Medulla oblongata (tissue), 1 donor: Measurements from ENCODE around the gene ZNF587.
A peak's percentile ranks its signal among the peaks of the same experiment; 100 is the strongest.
"Not testable (repeated sequence)": the region's sequence is repeated elsewhere in the genome, so short reads cannot be mapped to it uniquely, and the experiment has no call there.

Experiments used
- DNase-seq: peaks from one replicate; pipeline ENCODE4 v3.0.0-alpha.2; 2015; ENCODE audit errors: extremely low spot score

Gene ZNF587

DNA sequence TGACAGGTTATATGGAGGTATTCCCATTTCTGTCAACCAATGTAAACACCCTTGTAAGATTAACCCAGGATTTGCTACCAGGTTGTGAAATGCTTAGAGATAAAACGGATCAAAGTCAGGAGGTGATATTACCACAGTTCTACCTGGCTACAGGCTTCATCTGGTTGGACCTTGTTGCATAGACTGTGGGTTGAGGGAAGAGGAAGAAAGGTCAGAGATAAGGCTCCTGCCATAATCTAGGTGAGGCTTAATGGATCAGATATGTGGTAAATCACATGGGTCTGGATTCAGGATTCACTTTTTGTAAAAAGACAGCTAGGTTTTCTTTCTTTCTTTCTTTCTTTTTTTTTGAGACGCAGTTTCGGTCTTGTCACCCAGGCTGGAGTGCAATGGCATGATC lies 28.2 kb upstream of the ZNF587 start:
- DNase-seq = not testable (repeated sequence)

DNA sequence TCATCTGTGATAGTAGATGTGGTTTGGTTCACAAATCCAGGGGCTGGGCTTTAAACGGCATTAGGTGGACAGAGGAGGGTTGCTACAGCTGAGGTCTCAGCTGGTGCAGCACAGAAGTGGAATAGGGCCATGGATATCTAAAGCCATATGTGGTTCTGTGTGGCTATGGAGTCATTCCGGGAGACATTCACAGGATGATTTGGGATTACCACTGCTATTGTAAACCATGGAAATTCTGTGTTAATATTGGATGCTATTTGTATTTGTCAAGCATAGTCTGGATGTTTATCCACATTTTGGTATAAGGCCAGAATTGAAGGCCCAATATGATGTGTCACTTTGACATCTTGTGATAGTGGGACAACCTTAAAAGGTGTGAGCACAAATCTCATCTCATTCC lies 26.5 kb upstream of the ZNF587 start:
- not testable (repeated sequence) for DNase-seq

DNA sequence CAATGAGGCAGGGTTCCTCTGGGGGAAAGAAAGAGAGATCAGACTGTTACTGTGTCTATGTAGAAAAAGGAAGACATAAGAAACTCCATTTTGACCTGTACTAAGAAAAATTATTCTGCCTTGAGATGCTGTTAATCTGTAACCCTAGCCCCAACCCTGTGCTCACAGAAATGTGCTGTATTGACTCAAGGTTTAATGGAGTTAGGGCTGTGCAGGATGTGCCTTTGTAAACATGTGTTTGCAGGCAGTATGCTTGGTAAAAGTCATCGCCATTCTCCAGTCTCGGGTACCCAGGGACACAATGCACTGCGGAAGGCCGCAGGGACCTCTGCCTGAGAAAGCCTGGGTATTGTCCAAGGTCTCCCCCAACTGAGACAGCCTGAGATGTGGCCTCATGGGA lies 26.1 kb upstream of the ZNF587 start:
- not testable (repeated sequence) for DNase-seq

DNA sequence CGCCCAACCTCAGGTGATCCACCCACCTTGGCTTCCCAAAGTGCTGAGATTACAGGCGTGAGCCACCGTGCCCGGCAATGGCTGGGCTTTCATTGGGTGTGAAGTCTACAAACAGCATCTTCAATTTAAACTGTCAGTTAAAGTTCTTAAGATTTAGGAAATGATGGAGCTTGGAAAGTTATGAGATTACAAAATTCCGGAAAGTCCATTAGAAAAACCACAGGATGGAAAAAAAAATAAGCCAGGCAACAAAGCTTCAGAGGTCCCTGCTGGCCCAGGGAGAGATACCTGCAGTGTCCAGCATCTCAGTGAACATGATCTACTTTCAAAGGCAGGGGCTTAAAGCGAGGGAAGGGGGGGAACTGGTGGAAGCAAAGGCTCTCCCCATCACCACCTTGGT lies 24.1 kb upstream of the ZNF587 start:
- DNase-seq = no peak

GRCh38 chr19:57829316-57829715 lies 20.3 kb upstream of the ZNF587 start:
- DNase-seq = no peak

DNA sequence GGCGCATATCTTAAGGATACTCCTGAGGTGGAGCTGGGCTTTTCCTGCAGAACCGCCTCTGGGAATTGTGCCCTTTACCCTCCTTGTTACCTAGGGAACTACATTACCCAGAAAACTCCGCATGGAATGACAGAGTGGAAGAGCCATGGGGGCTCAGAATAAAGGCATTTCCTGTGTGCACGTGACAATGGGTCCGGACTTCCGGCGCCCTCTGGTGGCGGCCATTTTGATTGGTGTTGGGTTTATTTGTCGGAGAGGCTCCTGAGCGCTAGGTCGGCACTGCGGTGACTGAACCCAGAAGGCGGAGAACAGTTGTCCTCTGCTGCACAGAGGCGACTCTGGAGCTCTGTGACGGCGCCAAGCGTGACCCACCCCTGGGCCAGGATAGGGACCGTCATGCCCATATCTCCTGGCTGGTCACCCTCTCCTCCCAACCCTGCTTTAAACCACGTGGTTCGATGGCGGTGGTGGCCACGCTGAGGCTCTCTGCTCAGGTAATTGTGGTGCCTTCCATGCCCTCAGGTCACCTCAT lies 19.5 kb upstream of the ZNF587 start, which contains the start of gene ZNF587B:
Gene ZNF587B (plus strand): TSS at position 229 of the 532 bp plus-strand sequence. CDS start 230 bp downstream, at position 459.
- peak; percentile 51 for DNase-seq

- not testable (repeated sequence) for DNase-seq
These were observed 12.7 kb upstream of the ZNF587 start for GRCh38 chr19:57836991-57837390.

- DNase-seq = not testable (repeated sequence)
These were observed 11.0 kb upstream of the ZNF587 start for GRCh38 chr19:57838622-57839191.

GRCh38 chr19:57841122-57841763 lies 8.4 kb upstream of the ZNF587 start:
- DNase-seq = no peak

- not testable (repeated sequence) for DNase-seq
These were observed 2.5 kb upstream of the ZNF587 start for GRCh38 chr19:57847164-57847563.

GRCh38 chr19:57849162-57849665 lies 445 bp upstream of the ZNF587 start:
- DNase-seq = not testable (repeated sequence)

DNA sequence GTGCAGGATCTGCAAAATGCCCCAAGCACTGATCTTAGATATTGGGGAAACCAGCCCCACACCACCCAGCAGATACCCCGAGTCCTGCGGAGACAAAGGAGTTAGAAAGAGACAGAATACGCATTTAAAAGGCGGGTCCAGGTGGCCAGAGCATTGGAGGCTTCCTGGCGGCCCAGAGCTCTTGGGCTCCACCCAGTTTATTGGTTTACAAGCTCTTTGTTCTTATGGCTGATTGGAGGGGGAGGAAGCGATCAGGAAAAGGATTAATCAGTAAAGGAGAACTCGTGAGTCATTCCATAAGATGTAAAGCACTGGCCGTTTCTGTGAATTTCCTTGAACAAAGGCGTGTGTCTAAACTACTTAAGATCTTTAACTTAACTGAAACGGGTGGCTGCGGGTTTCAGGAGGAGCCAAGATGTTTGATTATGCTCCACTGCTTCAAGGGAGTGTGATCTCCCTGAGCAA lies 926 bp downstream of the ZNF587 start:
- no peak for DNase-seq

DNA sequence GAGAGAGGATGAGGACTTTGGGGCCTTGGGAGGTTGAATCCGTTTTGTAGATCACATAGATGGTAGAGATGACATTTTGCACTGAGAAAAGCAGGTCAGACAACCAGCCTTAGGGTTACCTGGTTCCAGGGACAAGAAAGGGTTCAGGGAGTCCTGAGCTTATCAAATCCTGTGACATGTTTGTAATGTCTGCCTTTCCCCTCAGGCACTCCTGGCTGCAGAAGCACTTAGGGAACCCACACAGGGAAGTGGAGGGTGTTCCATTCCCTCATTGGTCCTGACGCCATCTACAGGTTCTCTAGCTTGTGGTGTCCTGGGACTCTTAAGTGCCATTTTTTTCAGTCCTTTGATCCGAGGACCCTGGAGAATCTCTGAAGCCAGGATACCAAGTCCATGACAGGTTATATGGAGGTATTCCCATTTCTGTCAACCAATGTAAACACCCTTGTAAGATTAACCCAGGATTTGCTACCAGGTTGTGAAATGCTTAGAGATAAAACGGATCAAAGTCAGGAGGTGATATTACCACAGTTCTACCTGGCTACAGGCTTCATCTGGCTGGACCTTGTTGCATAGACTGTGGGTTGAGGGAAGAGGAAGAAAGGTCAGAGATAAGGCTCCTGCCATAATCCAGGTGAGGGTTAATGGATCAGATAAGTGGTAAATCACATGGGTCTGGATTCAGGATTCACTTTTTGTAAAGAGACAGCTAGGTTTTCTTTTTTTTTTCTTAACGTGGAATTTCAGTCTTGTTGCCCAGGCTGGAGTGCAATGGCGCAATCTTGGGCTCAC lies 2.3 kb downstream of the ZNF587 start:
- DNase-seq = not testable (repeated sequence)

DNA sequence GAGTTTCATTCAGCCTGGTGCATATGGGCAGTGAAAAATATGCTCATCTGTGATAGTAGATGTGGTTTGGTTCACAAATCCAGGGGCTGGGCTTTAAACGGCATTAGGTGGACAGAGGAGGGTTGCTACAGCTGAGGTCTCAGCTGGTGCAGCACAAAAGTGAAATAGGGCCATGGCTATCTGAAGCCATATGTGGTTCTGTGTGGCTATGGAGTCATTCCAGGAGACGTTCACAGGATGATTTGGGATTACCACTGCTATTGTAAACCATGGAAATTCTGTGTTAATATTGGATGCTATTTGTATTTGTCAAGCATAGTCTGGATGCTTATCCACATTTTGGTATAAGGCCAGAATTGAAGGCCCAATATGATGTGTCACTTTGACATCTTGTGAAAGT lies 4.5 kb downstream of the ZNF587 start:
- not testable (repeated sequence) for DNase-seq

DNA sequence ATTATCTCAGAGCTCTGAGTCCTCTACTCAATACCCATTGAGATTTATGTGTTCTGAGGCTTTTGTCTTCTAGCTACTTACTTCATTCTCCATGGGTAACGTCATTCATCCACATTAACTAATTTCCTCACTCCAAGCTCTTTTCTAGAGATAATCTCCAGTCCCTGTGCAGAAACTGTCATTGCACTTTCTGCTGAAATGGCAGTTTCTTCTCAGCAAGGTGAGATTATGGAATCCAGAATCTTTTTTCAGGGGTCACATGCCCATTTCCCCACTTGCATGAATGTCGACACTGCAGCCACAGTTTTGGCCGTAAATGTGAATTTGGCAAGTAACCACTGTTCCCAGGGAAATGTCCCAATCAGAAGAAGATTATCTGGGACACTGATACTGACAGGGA lies 12.7 kb downstream of the ZNF587 start:
- not testable (repeated sequence) for DNase-seq

DNA sequence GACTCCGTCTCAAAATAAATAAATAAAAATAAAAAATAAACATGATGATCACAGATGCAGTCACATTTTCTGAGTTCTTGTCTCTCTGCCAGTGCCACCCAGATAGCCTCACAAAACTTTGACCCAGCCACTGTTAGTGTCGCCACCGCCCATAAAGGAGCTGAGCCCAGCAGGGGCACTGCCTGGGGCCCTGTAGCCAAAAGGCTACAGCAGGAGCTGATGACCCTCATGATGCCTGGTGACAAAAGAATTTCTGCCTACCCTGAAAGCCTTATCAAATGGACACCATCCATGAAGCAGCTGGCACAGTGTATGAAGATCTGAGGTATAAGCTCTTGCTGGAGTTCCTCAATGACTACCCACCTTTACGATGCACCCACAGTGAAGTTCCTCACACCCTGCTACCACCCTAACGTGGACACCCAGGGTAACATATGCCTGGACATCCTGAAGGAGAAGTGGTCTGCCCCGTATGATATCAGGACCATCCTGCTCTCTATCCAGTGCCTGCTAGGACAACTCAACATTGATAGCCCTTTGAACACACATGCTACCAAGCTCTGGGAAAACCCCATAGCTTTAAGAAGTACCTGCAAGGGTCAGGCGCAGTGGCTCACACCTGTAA lies 18.3 kb downstream of the ZNF587 start:
- DNase-seq = no peak

DNA sequence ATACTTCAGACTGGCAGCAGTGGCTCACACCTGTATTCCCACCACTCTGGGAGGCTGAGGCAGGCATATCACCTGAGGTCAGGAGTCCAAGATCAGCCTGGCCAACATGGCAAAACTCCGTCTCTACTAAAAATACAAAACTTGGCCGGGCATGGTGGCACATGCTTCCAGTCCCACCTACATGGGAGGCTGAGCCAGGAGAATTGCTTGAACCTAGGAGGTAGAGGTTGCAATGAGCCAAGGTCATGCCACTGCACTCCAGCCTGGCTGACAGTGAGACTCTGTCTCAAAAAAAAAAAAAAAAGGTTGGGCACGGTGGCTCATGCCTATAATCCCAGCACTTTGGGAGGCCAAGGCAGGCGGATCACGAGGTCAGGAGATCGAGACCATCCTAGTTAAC lies 20.0 kb downstream of the ZNF587 start:
- DNase-seq = not testable (repeated sequence)

DNA sequence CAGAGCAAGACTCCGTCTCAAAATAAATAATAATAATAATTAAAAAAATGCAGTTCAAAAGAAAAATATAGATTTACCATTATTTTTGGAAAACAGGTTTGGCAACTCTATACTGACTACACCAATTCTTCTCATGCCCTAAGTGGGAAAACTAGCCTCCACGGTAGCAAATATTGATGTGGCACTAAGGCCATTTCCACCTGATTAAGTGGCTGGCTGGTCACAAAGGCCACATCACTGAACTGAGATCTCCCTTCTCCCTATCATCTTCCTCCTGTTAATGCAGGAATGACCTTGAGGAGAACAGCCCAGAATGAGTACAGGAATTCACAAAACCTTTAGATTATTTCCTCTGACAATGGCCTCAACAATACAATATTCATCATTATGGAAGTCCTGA lies 20.6 kb downstream of the ZNF587 start:
- DNase-seq = no peak

DNA sequence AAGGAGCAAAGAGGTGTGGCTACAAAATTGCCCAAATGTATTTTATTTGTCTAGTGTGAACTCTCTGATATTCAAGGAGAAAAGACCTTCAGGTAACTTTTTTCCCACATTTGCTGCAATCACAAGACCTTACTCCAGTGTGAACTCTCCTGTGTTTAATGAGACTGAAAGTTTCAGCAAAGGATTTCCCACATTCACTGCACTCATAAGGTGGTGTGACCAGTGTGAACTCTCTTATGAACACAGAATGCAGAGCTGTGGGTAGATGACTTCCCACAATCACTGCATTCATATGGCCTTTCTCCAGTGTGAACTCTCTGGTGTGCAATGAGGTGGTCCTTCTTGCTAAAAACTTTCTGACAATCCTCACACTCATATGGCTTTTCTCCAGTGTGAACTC lies 22.8 kb downstream of the ZNF587 start:
- no peak for DNase-seq

DNA sequence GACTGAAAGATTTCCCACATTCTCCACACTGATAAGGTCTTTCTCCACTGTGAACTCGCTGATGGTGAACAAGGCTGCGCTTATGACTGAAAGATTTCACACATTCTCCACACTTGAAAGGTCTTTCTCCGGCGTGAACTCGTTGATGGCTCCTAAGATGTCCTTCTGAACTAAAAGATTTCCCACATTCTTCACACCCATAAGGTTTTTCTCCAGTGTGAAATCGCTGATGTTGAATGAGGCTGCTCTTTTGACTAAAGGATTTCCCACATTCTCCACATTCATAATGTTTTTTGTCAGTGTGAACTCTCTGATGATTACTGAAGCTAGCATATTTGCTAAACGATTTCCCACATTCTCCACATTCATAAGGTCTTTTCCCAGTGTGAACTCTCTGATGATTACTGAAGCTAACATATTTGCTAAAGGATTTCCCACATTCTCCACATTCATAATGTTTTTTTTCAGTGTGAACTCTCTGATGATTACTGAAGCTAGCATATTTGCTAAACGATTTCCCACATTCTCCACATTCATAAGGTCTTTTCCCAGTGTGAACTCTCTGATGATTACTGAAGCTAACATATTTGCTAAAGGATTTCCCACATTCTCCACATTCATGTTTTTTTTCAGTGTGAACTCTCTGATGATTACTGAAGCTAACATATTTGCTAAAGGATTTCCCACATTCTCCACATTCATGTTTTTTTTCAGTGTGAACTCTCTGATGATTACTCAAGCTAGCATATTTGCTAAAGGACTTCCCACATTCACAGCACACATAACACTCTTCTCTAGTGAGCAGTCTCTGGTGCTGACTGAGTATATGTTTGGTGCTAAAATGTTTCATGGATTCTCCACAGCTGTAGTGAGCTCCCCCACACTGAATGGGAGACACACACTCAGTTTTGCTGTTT lies 24.5 kb downstream of the ZNF587 start:
- DNase-seq = not testable (repeated sequence)

- DNase-seq = no peak
These were observed 36.4 kb downstream of the ZNF587 start for GRCh38 chr19:57886046-57886445.
